NCI-H446 treated with DMSO at 0.1 percent for 48 hours (cell line): ENCODE measurements around the gene TRAF3IP1.
"Not testable (repeated sequence)": the region's sequence is repeated elsewhere in the genome, so short reads cannot be mapped to it uniquely, and the experiment has no call there.

ENCODE experiments used
- DNase-seq: peaks from one replicate; lab custom pipeline; 2025; lab: John Stamatoyannopoulos, UW

TRAF3IP1 gene

DNA sequence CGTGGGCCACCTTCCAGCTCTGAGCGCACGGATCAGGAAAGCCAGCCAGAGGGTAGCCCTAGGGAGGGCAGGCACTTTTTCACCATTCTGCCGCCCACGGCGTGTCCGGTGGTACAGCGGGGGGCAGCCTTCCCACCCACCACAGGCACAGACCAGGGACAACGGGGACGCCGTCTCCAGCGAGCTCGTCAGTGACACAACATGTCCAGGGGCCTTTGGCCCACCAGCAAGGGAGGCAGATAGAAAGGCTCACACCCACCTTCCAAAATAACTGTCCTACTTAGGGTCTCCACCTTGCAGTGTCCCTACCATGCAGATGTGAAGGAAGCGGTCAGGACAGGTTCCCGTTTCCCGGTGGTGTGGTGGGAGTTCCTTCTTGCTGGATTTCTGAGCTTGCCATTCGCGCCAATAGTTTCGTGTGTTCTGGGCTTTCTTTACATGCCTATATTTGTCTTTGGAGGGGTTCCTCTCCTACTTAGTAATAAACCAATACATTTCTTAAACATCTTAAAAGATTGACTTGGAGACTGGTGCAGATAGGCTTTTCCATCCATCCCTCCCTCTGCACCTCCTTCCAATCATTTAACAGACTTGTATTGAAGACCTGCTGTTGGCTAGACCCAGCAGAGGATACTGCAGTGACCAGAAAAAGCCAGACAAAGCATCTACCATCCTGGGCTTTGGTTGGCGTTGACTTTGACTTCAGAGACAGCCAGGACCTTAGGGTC is 107.3 kb downstream of the TRAF3IP1 start:
- DNase-seq = no peak

DNA sequence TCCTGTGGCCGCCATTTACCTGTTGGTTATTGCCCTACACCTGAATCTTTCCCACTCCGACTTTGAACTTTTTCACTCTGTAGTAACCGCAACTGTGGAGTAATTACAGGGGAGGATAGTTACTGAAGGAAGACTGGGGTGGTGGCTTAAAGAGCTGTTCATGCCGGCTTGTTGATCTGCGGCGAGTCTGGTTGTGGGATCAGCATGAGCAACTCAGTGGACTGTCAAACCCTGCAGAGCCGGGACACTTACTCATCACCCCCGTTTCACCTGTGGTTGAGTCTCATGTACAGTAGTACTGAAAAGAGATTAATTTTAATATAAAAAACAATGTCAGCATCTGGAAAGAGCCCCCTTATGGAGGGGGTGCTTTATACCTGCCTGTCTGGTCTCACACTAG is 108.5 kb downstream of the TRAF3IP1 start:
- DNase-seq = no peak

DNA sequence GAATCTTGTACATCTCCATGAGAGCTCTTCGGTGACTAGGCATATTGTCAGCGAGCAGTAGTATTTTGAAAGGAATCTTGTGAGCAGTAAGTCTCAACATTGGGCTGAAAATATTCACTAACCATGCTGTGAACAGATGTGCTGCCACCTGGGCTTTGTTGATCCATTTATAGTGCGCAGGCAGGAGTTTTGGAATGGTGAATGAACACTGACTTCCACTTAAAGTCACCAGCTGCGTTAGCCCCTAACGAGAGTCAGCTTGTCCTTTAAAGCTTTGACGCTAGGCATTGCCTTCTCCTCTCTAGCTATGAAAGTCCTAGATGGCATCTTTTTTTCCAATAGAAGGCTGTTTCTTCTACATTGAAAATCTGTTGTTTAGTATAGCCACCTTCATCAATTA is 110.5 kb downstream of the TRAF3IP1 start:
- DNase-seq = no peak

DNA sequence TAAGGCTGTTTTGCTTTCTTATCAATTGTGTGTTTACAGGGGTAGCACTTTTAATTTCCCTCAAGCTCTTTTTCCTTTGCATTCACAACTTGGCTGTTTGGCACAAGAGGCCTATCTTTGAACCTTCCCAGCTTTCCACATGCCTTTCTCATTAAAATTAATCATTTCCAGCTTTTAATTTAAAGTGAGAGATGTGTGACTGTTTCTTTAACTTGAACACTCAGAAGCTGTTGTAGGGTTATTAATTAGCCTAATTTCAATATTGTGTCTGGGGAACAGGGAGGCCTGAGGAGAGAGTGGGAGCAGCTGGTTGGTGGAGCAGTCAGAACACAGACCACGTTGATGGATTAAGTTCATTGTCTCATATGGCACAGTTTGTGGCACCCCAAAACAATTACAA is 111.1 kb downstream of the TRAF3IP1 start:
- DNase-seq = no peak

DNA sequence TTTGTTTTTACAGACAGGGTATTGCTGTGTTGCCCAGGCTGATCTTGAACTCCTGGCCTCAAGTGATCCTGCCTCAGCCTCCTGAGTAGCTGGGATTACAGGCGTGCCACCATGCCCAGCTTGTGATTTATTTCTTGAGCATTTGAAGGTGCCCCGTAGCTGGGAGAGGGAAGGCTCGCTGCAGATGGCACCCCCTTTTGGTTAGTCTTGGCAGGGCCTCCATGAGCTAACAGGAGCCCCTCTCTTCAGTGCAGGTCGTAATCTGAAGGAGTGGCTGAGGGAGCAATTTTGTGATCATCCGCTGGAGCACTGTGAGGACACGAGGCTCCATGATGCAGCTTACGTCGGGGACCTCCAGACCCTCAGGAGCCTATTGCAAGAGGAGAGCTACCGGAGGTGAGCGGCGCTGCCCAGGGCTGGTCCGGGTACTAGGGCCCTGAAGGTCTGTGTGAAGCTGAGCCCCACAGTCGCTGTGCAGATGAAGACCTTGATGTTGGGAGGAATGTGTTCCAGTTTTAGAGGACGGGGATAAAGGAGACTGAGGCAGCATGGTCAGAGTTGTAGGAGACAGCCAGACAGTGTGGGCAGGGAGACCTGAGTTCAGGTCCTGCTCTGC is 113.1 kb downstream of the TRAF3IP1 start:
- no peak for DNase-seq

DNA sequence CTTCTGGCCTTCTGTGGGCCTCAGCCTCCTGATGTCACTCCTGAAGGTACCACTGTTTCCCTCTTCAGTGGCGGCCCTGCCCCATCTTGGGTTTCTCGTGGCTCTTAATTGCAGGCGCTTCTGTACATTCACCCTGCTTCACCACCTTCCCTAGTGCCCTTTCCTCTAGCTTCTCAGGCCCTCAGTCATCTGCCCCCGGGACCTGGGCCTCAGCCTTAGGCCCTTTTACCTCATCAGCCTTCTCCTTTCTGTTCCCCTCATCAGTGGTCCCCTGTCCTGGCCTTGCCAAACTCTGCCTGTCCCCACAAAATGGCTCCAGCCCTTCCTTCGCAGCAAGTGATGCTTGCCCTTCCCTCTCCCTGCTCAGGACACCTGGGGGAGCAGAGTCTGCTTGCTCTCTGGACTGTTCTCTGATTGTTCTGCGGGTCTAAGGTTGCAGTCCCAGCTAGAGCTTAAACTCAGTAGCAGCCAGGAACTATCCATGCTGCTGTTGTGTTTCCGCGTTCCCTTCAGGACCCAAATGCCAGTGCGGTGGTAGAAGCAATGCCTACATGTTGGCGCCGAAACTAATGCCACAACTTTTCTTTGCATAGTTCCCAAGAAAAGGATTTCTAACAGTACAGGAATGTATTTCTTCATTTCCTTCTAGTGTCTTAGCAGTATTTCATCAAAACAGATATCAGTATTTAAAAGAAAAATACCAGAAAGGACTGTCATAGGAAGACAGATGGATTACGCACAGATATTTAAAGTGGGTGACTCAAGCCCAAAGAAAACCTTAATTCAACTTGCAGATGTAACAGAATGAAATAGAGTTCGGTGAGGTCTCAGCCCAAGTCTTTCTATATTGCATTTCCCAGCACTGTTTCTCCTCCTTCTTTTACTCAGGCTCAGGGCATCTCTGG is 113.9 kb downstream of the TRAF3IP1 start:
- DNase-seq = no peak

DNA sequence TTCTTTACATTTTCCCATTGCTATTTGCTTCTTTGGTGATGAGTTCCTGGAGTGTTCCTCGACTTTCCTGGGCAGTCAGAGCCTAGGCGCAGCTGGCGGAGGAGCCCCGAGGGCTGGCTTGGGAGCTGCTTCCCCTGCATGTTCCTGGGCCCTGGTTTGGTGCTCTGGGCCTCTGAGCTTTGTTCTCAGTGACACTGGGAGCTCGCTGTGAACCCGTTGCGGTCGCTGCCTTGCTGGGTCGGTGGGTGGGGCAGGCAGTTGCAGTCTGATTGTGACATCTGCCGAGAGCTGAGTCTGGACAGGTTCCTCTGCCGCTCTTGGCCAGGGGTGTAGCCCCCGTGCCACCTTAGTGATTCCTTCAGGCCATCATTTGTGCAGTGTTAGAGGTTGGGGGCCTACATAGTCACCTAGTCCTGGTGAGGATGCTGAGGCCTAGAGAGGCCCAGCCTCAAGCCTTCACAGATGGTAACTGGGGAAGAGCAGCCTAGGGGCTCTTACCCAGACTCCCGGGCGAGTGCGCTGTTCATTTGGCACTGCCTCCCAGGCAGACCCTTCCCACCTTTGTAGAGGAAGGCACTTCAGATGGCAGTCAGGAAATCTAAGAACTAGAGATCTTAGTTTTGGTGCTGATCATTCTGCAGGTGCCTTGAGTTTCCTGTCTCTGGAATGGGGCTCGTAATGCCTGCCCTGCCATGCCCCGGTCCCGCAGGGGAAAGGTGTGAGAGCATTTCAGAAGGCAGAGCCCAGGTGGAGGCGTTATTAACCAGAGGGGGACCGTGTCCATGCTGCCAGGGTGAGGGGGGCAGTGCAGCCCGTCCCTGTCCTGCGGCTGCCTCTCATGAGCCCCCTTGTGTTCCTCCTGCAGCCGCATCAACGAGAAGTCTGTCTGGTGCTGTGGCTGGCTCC is 114.8 kb downstream of the TRAF3IP1 start:
- DNase-seq = no peak

DNA sequence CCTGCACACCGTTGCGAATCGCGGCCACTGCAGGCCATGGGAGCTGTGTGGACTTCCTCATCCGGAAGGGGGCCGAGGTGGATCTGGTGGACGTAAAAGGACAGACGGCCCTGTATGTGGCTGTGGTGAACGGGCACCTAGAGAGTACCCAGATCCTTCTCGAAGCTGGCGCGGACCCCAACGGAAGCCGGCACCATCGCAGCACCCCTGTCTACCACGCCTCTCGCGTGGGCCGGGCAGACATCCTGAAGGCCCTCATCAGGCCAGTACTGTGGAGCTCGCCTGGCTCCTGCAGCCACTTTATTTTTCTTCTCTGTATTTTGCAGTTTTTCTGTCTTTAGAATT is 115.4 kb downstream of the TRAF3IP1 start:
- no peak for DNase-seq

DNA sequence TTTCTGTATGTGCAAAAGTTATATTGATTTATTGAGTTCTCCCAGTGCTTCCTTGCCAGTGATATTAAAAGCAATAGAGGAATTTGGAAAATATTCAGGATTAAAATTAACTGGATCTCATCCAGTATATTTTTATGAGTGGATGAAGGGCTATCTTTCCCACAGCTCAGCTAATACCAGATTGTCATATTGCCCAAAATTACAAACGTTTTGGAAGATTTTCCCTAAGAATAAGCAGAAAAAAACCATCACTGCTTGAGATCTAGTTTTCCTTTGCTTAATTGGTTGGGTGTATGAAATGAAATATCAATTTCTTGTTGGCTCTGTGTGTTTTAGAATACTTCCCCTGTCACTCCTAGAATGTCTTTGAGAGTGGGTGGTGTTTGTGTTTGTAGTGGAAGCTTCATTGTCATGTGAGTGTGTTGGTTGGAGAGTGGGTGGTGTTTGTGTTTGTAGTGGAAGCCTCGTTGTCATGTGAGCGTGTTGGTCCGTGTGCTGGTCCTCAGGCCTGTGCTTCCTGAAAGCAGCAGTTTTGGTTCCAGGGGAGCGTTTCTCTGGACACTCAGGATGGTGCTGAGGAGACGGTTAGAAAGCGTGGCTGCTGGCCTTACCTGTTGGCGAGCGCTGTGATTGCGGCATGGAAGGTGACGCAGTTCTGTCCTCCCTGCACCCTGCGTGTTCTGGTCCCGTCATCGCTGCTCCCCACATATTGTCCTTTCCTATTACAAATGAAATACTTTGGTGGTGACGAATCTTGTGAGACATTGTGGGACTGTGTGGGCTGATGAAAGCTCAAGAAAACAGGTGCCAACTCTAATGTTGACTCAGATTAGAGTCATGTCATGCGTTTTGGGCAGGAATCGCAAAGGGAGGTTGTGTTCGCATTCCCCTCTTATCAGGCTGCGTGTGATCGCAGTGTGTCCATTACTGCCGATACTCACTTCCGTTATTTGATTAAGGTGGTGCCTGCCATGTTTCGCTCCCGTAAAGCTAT is 118.8 kb downstream of the TRAF3IP1 start:
- DNase-seq = no peak

DNA sequence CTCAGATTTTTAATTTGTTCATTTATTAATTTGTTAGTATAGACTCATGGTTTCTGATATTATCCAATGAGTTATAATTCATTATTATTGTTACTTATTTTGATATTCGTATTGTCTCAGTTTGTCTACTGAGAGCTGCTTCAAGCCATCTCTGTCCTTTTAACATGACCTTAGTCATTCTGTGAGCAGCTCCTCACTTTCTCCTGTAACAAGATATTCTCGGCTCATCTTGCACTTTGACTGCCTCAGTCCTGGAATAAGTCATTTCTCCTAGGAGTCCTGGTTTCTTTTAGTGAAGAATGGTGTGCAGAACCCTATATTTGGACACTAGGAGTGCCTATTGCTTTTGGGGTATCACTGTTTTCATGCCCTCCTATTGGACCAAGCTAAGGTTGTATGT is 119.6 kb downstream of the TRAF3IP1 start:
- DNase-seq = no peak

DNA sequence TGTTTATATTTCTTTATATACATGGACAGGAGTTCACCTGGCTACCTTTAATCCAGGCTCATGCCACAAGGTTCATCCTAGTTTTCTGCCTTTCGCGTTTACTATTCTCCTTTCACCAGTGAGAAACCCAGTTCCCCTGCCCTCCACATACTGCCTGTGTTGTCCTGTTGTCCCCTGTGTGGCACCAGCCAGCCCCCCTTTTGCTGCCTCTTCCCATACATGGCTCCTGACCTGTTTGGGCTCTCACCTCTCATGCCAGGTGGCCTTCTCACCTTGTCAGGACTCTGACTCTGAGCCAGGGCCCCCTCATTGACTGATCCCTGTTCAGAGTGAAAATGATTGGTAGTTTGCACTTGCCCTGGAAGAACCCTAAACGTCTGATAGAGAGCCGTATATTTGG is 120.0 kb downstream of the TRAF3IP1 start:
- DNase-seq = no peak

DNA sequence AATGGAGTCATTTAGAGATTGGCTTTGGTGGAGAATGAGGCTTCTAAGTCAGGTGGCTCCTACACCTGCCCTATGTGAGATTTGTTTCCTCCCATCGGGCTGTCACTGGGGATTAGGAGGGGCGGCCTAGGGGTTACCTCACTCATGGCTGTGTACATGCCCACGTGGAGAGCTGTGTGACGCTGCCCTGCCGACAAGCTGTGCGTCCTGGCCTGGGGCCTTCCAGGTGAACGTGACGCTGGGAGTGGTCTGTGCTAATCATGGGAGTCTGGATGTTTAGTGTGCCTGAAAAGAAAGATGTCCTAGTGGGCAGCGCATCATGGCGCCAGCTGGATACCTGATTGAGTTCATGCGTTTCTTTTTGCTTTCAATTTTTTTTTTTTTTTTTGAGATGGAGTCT is 120.4 kb downstream of the TRAF3IP1 start:
- no peak for DNase-seq

DNA sequence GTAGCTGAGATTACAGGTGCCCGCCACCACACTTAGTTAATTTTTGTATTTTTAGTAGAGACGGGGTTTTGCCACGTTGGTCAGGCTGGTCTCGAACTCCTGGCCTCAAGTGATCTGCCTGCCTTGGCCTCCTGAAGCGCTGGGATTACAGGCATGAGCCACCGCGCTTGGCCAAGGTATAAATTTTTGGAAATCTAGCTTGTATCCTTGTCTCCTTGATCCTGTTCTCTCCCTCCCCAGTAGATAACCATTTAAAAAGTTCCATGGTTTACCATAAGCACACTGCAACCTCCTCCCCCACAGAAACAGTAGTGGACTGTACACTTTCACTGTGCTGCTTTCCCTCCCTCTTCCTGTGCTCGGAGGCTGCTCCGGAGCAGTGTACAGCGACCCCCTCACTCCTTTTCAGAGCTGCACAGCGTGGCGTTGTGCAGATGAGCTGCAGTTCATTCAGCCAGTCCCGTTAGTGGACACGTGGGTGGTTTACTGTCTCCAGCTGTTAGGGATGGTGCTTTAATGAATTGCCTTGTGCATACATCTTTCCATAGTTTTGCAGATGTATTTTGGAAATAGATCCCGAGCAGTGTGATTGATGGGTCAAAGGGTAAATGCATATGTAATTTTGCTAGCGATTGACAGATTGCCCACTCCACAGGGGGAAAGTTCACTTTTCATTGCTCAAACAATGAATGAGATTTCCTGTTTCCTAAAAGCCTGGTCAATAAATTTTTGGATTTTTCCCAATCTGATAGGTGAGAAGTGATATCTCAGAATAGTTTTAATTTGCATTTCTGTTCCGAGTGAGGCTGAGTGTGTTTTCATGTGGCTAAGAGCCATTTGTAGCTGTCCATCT is 121.2 kb downstream of the TRAF3IP1 start:
- DNase-seq = no peak

DNA sequence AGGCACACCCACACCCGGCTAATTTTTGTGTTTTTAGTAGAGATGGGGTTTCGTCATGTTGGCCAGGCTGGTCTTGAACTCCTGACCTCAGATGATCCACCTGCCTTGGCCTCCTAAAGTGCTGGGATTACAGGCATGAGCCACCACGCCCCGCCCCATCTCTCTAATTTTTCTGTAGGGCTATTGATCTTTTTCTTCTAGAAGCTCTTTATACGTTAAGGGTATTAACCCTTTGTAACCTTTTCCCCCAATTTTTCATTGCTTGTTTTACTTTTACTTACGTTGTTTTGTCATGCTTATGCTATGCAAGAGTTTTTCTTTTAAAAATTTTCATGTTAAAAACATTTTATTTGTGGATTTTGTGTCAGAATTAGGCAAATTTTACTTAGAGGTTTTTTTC is 121.9 kb downstream of the TRAF3IP1 start:
- DNase-seq = not testable (repeated sequence)

DNA sequence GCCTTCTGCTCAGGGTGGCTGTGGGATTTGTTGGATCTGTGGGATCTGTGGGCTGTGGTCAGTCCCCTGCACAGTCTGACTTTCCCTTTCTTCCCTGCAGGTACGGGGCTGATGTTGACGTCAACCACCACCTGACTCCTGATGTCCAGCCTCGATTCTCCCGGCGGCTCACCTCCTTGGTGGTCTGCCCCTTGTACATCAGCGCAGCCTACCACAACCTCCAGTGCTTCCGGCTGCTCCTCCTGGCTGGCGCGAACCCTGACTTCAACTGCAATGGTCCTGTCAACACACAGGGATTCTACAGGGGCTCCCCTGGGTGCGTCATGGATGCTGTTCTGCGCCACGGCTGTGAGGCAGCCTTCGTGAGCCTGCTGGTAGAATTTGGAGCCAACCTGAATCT is 123.9 kb downstream of the TRAF3IP1 start:
- no peak for DNase-seq

DNA sequence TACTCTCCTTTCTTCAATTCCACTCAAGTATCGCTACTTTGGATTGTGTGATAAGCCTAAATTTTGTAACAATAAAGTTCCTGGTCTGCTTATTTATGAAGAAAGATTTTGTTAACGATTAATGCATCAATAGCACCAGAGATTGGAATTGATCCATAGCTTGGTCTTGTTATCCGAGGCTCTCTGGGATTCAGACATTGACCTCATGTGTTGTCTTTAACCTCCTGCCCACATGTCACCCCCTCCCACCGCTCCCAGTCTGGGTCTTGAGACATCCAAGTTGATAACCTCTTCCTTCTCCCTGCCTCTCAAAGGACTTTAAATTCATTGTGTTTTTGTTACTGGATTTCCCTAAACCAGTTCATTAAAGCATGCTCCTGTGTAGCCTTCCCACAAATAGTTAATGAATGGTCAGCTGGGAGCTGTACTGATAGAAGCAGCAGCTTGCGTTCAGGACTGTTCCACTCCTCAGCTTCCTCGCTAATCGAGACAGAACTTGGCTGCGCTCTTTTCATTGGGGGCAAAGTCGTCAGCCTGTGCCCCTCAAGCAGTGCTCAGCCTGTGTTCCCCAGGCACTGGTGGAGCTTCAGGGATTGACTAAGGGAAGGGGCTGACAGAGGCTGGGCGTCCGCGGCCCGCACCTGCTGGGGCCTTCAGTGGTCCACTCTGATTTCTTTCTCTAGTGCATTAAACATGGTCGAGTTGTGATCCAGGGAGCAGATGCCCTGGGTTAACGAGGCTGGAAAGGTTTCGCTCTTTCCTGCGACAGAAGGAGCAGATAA is 125.3 kb downstream of the TRAF3IP1 start:
- DNase-seq = no peak

DNA sequence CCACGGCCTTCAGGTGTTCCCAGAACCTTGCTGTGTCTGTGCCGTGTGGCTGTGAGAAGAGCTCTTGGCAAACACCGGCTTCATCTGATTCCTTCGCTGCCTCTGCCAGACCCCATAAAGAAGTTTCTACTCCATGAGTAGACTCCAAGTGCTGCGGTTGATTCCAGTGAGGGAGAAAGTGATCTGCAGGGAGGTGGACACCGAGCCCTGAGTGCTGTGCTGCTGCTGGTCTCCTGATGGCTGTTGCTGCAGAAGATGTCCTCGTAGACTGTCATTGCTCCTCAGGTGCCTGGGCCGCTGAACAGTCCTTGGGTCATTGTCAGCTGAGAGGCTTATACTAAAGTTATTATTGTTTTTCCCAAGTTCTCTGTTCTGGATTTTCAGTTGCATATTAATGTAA is 126.1 kb downstream of the TRAF3IP1 start:
- DNase-seq = no peak

DNA sequence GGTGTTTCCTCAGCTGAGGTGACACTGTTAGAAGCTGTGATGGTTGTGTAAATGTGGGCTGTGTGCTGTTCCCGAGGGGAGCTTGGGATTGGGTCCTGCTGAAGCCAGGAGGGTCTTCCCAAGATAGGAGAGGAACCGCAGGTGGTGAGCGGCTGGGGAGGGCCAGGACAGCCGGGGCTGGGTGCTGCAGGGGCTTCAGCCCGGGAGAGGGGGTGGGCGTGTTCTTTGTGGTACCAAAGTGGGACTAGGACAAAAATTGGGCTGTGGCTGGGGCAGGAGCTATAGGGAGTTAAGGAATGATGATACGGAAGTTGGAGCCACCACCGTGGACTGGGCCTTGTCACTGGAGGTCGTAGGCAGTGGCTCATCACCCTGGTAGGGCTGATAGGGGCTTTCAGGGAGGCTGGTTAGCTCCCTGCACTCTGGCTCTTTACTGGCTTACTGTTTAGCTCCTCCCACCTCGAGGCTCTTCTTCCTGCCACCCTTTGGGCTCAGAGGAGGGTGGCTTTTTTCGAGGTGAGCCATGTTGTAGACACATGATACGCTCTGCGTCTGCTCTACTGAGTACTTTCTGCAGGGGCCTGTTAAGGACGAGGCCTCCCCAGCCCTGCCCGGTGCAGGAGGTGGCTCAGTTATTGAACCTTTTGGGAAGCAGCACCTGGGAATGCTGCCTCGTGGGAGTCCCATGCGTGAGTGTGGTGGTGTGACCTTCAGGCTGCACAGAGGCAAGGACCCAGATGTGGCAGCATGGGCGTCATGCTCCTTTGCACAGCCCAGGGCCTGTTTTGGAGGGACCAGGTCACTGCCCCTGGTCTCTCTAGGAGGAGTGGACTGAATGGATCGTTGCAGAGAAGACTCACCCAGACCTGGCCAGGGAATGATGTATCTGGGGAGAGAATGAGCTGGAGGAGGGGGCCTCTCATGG is 128.0 kb downstream of the TRAF3IP1 start:
- no peak for DNase-seq
